Thoracic aorta (tissue), 2 donors: ENCODE results near the gene DNAI7. TPM values are rescaled to one million over a fixed set of nuclear protein-coding genes. Genes with fewer than 3 reads are reported as not detected.

Experiments used
- ATAC-seq: fragments of 150-250 bp; one replicate; pipeline ENCODE4 v1.8.0; 2017; ENCODE audit warnings: low read depth; ENCODE audit not compliant: insufficient number of reproducible peaks, low FRiP score
- DNase-seq: peaks from one replicate; pipeline ENCODE4 v3.0.0-alpha.2; 2020; ENCODE audit warnings: low spot score
- H3K27ac ChIP-seq, 2 donors: fragments of 200-600 bp; sonication (generic); 1 replicate in 1 of 2; 2 replicates in 1 of 2; pipeline ENCODE4 v1.5.1; 2016; ENCODE audit warnings: mild to moderate bottlenecking in 2 of 2, moderate library complexity in 2 of 2
- H3K27me3 ChIP-seq: fragments of 200-600 bp; sonication (generic); replicated peaks from 2 replicates; pipeline ENCODE4 v1.6.0; 2016; ENCODE audit warnings: mild to moderate bottlenecking; ENCODE audit not compliant: insufficient read depth
- H3K36me3 ChIP-seq: fragments of 200-600 bp; sonication (generic); one replicate; pipeline ENCODE4 v1.5.1; 2016
- H3K4me1 ChIP-seq, 2 donors: fragments of 200-600 bp; sonication (generic); 1 replicate in 1 of 2; 2 replicates in 1 of 2; pipeline versions ENCODE4 v1.5.1 to v1.6.0; 2016; ENCODE audit warnings: low read depth in 2 of 2, mild to moderate bottlenecking in 1 of 2; ENCODE audit not compliant: control insufficient read depth in 1 of 2
- H3K4me3 ChIP-seq: fragments of 200-600 bp; sonication (generic); 2 replicates; pipeline ENCODE4 v1.5.1; 2016; ENCODE audit warnings: mild to moderate bottlenecking
- H3K9me3 ChIP-seq: fragments of 200-600 bp; sonication (generic); 2 replicates; pipeline ENCODE4 v1.5.1; 2016
- total RNA-seq, 2 donors: library from RNA; depleted of rRNA; stranded (reverse); fragments of >200 nt; gene quantifications; one replicate each; pipeline versions ENCODE4 v1.1.0 to v1.2.3, GENCODE V29; 2016
- TF ChIP-seq, protein P1 (sequence below): fragments of 200-600 bp; sonication (generic); IDR thresholded peaks from one replicate; pipeline ENCODE4 v1.5.1; 2019; ENCODE audit warnings: antibody characterized with exemption

DNAI7 gene
- total RNA-seq, 2 donors from 2014 or later: not detected

DNA sequence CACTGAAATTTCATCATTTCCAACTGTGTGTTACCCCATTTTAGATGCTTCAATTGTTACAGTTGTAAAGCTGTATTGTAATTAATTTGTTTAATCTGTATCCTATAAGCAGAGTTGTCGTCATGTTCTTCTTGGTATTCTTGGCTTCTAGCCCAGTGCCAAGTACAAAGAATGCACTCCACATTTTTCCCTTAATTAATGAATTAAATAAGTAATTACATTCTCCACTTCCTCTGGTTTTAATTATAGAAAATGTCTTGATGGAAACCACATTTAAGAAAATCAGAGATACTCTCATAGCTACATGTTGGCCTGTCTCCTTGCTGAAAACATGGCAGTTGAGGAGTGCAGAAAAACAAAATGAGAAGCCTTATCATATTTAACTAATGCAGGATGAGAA lies 746 bp downstream of the DNAI7 start:
- Histone ChIP-seq H3K27ac (peak overlapping the region; percentile 94), H3K9me3 (no peaks in the 10 kb centered on the region), H3K4me3 (peak overlapping the region; percentile 92), H3K27me3 (no peaks in the 10 kb centered on the region), H3K36me3 (no peaks in the 10 kb centered on the region), H3K4me1 (peaks cover 10 to 11% of the 10 kb centered on the region in 2 donors)
- TF ChIP-seq, protein P1, sequence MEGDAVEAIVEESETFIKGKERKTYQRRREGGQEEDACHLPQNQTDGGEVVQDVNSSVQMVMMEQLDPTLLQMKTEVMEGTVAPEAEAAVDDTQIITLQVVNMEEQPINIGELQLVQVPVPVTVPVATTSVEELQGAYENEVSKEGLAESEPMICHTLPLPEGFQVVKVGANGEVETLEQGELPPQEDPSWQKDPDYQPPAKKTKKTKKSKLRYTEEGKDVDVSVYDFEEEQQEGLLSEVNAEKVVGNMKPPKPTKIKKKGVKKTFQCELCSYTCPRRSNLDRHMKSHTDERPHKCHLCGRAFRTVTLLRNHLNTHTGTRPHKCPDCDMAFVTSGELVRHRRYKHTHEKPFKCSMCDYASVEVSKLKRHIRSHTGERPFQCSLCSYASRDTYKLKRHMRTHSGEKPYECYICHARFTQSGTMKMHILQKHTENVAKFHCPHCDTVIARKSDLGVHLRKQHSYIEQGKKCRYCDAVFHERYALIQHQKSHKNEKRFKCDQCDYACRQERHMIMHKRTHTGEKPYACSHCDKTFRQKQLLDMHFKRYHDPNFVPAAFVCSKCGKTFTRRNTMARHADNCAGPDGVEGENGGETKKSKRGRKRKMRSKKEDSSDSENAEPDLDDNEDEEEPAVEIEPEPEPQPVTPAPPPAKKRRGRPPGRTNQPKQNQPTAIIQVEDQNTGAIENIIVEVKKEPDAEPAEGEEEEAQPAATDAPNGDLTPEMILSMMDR: no peak
- ATAC-seq: no peak
- no peak for DNase-seq

DNA sequence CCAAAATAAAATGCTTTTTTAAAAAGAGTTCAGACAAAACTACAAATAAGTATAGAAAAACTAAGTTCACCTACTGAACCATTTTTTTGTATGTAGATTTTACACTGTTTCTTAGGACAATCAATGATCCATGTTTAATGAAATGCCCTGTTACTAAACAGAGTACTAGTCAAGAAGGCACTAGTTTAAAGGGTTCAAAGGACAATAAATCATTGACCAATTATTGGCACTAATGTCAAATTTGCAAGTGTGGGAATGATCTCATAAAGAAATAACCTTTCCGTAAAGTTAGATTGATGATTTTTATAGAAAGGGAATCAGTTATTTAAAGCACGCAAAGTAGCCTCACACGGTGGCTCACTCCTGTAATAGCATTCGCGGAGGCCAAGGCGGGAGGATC lies 4.2 kb downstream of the DNAI7 start:
- DNase-seq: no peak
- H3K4me1 ChIP-seq: peaks cover 2 to 5% of the 10 kb centered on the region in 2 donors
- no peaks in the 10 kb centered on the region for H3K27me3 ChIP-seq
- H3K4me3 ChIP-seq: no peak overlapping the region
- TF ChIP-seq, protein P1: no peak
- no peak overlapping the region for H3K27ac ChIP-seq
- no peaks in the 10 kb centered on the region for H3K9me3 ChIP-seq
- ATAC-seq: no peak
- no peaks in the 10 kb centered on the region for H3K36me3 ChIP-seq

GRCh38 chr12:25189656-25190055 lies 5.3 kb downstream of the DNAI7 start:
- no peaks in the 10 kb centered on the region for H3K36me3 ChIP-seq
- H3K27ac ChIP-seq: no peak overlapping the region
- H3K9me3 ChIP-seq: no peaks in the 10 kb centered on the region
- DNase-seq: no peak
- H3K27me3 ChIP-seq: no peaks in the 10 kb centered on the region
- ATAC-seq: no peak
- TF ChIP-seq, protein P1: no peak
- H3K4me3 ChIP-seq: no peak overlapping the region
- H3K4me1 ChIP-seq: peaks cover 0 to 5% of the 10 kb centered on the region in 2 donors

DNA sequence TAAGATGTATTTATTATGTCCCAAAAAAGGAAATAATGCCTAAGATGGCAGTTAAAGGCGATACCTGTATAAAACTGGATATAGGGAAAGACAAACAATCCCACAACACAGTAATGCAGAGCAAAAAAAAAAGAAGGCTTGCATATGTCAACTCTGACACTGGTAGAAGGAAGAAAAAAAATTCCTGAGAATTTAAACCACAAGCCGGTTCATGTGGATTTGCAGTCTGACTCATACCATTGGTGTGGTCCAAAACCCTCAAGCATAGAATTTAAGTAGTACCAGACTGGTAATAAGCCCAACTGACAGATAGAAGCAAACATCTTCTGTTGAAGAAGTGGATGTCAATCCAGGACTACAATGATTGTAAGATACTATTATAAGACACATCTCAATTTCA lies 7.2 kb downstream of the DNAI7 start:
- no peaks in the 10 kb centered on the region for H3K27me3 ChIP-seq
- ATAC-seq: no peak
- H3K9me3 ChIP-seq: no peaks in the 10 kb centered on the region
- no peaks in the 10 kb centered on the region for H3K4me1 ChIP-seq
- TF ChIP-seq, protein P1: no peak
- no peaks in the 10 kb centered on the region for H3K36me3 ChIP-seq
- no peak overlapping the region for H3K27ac ChIP-seq
- DNase-seq: no peak
- H3K4me3 ChIP-seq: no peak overlapping the region

DNA sequence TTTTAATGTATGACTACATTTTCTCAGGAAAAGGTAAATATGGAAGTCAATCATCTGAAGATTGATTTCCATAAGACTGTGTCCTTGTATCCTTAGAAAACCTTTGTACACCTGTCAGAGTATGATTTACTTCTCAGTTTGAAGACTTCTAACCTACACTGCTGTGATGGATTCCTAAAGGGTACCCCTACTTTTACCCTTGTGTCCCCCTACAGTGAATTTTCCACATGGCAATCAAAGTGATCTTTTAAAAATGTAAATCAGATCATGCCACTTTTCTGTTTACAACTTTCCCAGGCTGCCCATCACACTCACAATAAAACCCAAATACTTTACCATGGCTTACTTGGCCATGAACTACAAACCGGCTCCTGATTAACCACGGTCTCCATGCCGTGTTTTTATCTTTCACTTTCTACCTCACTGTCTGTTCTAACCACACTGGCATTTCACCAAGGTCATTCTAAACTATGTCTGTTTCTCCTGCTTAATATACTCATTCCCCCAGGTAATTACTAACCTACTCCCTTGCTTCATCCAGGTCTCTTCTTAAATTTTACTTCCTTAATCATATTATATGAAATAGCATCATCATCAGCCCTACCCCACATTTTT lies 8.1 kb downstream of the DNAI7 start:
- DNase-seq: no peak
- no peaks in the 10 kb centered on the region for H3K9me3 ChIP-seq
- TF ChIP-seq, protein P1: no peak
- H3K36me3 ChIP-seq: no peaks in the 10 kb centered on the region
- no peak for ATAC-seq
- no peaks in the 10 kb centered on the region for H3K27me3 ChIP-seq
- H3K4me3 ChIP-seq: no peak overlapping the region
- H3K4me1 ChIP-seq: no peaks in the 10 kb centered on the region
- no peak overlapping the region for H3K27ac ChIP-seq
